ENCODE data around the gene RGL3.
"Not testable (repeated sequence)": the region's sequence is repeated elsewhere in the genome, so short reads cannot be mapped to it uniquely, and the experiment has no call there.

RGL3 gene

DNA sequence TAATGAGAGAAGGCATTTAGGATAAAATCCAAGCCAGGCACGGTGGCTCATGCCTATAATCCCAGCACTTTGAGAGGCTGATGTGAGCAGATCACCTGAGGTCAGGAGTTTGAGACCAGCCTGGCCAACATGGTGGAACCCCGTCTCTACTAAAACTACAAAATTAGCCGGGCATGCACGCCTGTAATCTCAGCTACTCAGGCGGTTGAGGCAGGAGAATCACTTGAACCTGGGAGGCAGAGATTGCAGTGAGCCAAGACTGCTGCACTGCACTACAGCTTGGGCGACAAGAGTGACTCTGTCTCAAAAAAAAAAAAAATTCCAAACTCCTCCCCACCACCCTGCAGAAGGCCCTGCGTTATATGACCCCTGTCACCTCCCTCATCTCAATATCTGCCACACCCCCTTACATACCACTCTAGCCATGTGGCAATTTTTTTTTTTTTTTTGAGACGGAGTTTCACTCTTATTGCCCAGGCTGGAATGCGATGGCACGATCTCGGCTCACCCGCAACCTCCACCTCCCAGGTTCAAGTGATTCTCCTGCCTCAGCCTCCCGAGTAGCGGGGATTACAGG lies 39.8 kb downstream of the RGL3 start:
- DNase-seq, result not testable (repeated sequence)

DNA sequence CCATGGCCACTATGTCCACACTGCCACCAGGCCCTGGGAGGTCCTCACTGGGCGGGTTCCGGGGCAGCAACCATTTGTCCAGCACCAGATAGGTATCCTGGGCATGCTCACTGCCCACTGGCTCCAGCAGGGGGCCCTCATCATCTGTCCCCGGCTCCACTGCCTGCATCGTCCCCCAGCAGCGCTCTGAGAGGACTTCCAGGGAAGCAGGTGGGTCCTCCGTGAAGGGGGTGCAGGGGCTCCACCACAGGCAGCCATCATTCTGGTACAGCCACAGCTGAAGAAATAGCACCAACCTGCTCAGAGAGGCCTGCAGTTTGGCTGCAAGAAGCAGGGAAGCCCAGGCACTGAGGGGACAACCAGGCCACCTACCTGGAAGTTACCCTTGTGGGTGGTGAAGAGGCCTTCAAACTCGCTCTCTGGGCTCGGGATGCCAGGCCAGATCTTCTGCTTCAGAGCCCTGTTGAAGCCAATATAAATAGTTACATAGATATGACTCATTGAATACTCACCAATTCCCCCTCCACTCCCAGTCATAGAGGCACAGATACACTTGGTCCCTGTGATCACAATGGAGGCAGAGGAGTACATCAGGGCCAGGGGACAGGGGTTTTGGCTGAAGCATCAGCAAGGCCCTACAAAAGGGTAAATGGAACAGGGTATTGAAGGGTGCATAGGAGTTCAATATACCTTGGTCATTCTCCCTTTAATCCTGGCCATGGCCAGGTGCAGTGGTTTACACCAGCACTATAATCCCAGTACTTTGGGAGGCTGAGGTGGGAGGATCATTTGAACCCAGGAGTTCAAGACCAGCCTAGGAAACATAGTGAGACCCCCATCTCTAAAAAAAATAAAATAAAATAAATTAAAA lies 40.6 kb downstream of the RGL3 start:
- DNase-seq, result peak; percentile 18

DNA sequence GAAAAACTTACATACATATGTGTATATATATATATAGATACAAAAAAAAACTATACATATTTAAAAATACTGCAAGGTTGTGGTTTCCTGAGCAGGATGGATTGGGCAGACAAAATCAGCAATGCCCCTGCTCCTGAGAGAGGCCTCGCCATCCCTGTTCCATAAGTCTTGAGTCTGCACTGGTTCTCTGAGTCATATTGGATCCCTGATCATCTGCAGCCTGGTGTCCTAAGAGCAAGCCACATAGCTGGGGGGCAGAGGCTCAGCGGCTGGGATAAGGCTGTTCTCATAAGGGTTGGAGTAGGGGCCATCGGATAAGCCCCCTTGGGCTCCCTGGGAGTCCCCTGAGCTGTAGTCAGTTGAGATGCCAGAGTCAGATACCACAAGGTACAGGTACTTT lies 41.4 kb downstream of the RGL3 start:
- no peak for DNase-seq

DNA sequence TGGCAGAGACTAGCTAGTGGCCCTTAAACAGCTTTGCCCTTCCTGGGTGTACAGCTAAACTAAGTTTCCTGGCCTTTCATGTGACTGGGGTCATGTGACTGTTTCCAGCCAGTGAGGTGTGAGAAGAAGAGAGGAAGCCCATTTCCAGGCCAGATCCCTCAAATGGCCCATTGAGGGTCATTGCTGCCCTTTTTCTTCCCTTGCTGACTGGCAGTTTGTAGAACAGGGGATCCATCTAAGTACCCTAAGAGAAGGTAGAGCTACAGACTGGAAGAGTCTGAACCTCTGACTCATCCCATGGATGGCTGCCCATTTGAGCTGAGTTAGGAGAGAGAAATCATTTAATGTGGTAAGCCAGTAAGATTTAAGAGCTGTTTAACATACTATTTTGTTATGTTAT lies 41.9 kb downstream of the RGL3 start:
- DNase-seq, result peak; percentile 65

DNA sequence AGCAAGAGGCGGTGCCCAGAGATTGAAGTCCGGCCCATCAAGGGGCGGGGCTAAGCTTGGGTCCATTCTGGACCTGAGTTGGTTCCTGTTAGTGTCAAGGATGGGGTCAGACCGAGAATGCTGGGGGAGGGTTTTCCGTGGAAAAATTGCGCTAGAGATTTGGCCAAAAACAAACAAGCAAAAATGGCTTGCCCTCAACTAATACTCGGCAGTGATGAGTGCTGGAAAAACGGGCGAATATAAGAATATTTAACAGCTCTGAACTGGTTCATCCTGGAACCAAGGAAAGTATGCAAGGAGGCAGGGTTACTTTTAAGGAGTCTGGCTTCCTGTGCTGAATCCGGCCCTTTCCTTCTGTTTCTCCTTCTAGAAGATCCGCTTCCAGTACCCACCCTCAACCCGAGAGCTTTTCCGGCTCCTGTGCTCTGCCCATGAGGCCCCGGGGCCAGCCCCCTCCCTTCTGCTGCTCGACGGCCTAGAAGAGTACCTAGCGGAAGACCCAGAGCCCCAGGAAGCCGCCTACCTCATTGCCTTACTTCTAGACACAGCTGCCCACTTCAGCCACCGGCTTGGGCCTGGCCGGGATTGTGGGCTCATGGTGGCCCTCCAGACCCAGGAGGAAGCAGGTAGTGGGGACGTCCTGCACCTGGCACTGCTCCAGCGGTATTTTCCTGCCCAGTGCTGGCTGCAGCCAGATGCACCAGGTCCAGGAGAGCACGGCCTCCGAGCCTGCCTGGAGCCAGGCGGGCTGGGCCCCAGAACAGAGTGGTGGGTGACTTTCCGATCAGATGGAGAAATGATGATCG lies 43.8 kb downstream of the RGL3 start:
- peak; percentile 61 for DNase-seq

DNA sequence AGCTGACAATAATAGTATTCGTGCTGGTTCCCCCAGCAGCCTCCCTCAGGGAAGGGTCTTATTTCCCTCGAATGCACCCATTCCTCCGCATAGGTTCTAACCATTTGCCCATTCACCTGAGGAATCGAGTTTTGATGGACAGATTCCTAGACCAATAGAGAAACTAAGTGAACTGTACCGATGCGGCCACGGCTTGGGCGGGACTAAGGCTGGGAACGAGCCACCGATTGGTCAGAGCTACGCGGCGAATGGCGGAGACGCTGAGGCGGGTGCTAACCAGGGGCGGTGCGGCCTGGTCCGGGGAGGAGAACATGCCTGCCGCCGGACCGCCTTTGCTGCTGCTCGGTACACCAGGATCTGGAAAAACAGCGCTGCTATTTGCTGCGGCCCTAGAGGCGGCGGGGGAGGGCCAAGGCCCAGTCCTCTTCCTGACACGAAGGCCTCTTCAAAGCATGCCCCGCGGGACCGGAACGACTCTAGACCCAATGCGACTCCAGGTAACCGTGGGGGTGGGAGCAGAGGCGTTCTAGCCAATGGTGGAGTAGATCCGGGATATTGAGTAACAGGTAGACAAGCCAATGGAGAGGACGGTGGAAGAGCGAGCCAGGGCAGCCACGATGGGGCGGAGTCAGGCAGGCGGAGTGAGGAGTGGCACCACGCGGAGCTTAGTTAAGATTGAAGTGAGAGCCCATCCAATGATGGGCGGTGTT lies 44.5 kb downstream of the RGL3 start, which contains the start of gene SWSAP1:
Gene SWSAP1 (plus strand): TSS at position 234 of the 710 bp plus-strand sequence. CDS start 15 bp downstream, at position 249.
- peak; percentile 100 for DNase-seq

DNA sequence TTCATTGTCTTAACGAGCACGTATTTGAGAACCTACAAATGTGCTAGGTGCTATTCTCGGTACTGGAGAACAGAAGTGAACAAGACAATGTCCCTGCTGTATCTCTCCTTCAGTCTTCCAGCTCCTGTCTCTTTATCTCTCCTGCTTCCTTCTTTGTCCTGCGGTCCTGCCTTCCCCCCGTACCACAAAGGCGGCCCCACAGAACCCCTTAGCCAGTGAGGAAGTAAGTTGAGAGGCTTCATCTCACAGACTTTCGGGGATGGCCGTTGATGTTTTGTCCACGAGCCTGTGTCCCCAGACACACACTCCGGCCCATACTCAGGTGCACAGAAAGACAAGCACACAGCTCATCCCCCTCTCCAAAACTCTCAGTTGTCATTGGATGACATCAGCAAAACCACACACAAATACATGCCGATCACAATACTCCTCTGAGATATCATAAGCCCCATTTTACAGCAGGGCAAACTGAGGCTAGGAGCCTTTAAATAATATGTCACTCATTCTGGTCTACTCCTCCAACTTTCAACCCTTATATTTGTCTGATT lies 45.2 kb downstream of the RGL3 start:
- peak; percentile 81 for DNase-seq

DNA sequence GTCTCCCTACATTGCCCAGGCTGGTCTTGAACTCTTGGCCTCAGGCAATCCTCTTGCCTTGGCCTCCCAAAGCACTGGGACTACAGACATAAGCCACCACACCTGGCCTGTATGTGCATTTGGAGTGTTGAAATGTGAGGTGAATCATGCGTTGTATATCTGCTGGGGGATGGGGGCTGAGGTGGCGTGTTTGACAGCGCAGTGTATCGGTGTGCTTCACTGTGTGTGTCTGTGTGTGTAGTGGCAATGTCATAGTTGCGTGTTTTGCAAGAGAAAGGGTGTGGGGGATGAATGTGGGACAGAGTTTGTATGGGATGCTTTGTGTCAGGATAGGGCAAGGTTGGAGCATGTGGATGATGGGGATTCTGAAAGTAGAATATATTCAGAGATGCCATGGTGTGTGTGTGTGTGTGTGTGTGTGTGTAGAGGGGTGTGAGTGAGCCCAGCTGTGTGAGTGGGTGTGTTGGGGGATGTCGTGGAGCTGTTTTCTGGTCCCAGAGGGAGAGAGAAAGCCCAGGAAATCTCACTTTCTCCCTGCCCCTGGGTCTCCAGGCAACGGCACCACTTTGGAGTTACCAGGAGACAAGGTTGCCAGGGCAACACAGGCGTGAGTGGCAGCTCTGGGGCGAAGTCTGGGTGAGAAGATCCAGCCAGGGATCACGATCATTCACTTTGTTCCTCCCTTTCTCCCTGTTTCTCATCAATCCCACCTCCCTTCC lies 45.8 kb downstream of the RGL3 start:
- peak; percentile 73 for DNase-seq

DNA sequence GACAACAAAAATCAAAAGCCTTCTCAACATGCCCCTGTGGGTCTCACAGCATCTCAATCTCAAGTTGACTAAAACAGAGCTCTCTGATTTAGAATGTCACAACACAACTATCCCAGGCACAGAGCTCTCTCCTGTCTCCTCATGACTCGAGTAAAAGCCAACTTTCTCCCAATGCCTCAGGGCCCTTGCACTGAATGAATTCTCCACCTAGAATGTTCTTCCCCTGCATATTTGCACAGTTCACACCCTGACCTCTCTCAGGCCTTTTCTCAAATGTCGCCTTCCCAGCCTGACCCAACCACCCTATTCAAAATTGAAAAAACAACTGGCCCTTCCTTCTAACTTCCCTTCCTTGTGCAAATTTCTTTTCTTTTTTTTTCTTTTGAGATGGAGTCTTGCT lies 48.4 kb downstream of the RGL3 start:
- DNase-seq, result no peak

DNA sequence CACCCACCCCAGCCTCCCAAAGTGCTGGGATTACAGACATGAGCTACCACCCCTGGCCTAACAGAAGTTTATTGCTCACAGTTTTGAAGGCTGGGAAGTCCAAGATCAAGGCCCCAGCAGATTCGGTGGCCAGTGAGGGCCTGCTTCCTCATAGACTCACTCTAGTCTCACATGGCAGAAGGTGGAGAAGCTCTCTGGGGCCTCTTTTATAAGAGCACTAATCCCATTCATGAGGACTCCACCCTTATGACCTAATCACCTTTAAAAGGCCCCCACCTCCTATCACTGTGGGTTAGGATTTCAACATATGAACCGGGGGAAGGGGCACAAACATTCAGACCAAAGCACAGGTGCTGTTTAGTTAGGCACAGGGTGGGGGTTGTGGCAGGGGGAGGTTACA lies 51.6 kb downstream of the RGL3 start:
- DNase-seq, result peak; percentile 16

DNA sequence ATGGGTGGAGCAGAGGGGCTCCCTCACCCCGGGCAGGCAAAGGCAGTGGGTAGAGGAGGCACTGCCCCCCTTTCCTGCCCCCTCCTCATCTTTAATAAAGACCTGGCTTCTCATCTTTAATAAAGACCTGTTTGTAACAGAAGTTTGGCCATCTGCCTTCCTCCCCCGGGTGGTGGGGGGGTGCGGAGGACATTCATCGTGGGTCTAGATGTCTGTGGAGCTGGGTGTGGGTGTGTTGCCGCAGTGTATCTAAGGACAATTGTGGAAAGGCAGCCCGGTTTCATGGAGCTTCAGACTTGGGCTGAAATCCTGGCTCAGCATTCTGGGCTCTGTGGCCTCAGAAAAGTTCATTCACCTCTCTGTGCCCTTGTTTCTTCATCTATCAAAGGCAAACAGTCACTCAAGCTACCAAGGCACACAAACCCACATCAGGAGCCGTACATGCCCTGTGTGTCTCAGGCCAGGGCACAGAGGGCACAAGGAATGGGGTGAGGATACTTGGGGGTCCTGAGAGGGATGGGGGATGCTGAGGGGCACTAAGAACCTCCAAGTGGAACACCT lies 53.5 kb downstream of the RGL3 start:
- no peak for DNase-seq

DNA sequence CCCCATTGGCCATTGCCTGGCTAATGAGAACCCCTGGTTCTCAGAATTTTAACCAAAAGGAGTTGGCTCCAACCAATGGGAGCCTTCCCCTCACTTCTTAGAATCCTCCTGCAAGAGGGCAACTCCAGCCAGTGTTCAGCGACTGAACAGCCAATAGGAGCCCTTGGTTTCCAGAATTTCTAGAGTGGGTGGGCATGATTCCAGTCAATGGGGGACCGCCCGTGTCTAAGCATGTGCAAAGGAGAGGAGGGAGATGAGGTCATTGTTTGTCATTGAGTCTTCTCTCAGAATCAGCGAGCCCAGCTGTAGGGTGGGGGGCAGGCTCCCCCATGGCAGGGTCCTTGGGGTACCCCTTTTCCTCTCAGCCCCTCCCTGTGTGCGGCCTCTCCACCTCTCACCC lies 54.2 kb downstream of the RGL3 start:
- no peak for DNase-seq

DNA sequence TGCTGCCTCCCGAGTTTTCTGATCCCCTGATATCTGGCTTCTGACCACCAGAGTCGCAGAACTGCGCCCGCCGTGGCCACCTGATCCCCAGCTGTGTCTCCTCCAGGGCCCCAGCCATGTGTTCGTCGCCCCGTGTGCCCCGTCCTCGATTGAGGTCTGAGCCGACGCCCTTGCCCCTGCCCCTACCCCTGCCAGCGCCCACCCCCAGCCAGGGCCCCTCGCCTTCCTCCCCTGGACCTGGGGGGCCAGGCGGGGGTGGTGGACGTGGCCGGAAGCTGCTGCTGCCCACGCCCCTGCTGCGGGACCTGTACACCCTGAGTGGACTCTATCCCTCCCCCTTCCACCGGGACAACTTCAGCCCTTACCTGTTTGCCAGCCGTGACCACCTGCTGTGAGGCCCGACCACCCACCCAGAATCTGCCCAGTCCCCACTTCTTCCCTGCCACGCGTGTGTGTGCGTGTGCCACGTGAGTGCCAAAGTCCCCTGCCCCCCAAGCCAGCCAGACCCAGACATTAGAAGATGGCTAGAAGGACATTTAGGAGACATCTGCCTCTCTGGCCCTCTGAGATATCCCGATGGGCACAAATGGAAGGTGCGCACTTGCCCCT lies 54.7 kb downstream of the RGL3 start:
- DNase-seq, result no peak

DNA sequence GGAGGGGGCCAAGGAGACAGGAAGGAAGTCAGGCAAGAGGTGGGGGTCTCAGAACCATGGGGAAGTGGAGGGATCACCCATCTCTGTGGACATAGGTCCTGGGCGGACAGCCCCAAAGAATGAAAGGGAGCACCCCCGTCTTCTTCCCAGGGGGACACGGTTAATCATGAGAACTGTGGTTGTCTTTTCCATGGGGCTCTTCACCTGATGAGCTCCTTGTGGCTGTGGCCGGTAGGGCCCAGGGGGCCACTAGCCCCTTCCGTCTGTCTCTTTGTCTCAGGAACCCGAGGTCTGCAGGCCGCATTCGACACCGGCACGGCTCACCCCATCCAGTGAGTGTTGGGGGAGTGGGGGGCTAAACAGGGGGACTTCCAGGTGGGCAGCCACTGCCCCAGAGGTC lies 55.2 kb downstream of the RGL3 start:
- DNase-seq, result no peak

DNA sequence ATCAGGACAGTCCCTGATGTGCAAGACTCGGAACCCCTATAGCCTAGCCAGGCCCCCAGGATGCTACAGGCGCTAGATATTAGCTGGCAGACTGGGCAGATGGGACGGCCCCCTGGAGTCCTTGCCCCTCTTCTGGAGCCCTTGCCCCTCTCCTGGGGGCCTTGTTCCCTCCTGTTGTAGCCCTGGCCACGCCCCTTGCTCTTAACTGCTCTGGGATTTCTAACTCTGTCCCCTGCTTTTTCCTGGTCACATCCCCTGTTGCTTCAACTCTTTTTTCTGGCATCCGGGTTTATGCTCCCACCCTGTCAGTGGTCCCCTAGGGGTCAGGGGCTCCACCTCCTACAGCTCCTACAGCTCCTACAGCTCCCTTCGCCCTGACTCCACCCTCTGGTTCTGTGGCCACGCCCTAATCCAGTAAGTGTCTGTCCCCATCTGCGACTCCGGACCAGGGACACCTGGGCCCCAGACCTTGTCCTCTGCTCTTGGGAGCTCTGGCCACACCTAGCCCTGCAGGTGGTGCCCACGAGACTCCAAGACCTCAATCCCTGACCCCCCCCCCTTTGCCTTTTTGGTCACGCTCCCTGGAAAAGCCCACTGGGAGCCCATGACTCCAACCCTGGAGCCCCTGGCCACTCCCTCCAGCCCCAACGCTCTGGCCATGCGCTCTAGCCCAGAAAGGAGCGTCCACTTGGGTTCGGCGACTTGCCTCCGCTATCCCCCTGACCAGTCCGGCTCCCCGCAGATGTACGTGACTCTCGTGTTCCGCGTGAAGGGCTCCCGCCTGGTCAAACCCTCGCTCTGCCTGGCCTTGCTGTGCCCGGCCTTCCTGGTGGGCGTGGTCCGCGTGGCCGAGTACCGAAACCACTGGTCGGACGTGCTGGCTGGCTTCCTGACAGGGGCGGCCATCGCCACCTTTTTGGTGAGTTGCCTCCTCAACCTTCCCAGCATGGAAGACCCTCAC lies 57.1 kb downstream of the RGL3 start:
- no peak for DNase-seq

DNA sequence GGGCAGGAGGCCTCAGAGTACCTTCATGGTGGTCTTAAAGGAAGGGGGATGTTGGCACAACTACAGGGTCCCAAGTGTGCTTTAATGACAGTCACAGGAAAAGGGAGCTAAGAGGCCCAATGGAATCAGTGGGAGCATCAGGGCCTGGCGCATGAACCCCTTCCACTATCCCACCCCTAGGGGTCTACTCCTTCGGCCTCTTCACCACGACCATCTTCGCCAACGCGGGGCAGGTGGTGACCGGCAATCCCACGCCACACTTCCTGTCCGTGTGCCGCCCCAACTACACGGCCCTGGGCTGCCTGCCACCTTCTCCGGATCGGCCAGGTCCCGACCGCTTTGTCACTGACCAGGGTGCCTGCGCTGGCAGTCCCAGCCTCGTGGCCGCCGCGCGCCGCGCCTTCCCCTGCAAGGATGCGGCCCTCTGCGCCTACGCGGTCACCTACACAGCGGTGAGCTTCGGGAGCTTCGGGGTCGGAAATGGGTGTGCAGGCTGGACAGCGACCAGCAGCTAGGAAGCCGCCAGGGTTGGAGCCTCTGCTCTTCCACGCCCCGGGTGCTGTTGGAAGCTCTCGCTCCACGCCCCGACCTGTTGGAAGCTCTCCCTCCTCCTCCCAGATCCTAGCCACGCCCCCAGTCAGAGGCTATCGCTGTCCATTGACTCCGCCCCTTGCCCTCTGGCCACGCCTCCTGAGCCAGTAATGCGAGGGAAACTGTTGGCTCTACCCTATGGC lies 57.9 kb downstream of the RGL3 start:
- DNase-seq, result no peak

DNA sequence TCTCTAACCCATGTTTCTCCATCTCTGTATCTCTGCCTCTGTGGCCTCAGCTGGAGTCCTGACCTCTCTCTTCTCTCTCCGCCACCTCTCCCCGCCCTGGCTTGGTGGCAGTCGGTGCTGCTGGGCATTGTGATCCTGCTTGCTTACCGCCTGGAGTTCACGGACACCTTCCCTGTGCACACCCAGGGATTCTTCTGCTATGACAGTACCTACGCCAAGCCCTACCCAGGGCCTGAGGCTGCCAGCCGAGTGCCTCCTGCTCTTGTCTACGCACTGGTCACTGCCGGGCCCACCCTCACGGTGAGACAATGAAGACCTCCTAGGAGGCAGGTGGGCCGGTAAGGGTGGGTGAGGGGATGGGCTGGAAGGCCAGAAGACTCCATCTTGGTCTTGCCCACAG lies 59.7 kb downstream of the RGL3 start:
- no peak for DNase-seq

DNA sequence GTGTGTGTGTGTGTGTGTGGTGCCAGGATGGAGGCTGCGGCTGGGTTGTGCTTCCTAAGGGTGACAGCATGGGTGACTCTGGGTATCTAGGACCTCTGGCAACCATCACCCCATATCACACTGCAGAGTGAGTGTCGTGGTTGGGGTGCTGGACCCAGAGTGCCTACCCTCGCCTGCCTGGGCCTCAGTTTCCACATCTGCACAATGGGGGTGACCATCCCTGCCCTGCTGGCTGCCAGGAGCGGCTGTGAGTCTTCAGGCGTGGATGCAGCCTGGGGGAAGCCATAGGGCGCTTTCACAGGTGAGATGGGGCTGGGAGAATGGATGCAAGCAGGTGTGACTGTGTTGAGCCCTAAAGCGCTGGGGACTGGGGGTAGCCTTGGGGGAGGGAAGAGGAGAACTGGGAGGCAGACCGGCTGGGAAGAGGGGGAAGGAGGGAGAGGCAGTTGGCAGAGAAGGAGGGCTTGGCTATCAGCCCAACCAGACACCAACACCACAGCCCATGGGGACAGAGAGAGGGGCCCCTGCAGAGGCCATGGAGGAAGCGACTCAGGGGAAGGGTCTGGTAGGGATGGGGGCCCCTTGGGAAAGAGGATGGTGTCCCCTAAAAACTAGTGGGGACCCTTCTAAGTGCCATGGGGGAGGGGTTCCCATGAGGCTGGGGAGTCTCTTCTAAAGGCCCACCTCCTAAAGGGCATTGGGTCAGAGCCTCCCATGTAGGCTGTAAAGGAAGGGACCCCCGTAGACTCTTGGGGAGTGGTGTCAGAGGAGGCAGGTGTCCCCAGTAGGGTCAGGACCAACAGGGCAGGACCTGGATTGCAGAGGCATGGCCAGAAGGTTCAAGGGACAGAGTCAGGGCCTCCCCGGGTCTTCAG lies 62.2 kb downstream of the RGL3 start:
- no peak for DNase-seq

Data from MV-4-11 (cell line).